Measurements from ENCODE around the gene RAPH1. TPM values are rescaled to one million over a fixed set of nuclear protein-coding genes. Genes with fewer than 3 reads are reported as not detected.

RAPH1 gene
- total RNA-seq, 1 experiment from 2014 or later: 7.0 TPM

DNA sequence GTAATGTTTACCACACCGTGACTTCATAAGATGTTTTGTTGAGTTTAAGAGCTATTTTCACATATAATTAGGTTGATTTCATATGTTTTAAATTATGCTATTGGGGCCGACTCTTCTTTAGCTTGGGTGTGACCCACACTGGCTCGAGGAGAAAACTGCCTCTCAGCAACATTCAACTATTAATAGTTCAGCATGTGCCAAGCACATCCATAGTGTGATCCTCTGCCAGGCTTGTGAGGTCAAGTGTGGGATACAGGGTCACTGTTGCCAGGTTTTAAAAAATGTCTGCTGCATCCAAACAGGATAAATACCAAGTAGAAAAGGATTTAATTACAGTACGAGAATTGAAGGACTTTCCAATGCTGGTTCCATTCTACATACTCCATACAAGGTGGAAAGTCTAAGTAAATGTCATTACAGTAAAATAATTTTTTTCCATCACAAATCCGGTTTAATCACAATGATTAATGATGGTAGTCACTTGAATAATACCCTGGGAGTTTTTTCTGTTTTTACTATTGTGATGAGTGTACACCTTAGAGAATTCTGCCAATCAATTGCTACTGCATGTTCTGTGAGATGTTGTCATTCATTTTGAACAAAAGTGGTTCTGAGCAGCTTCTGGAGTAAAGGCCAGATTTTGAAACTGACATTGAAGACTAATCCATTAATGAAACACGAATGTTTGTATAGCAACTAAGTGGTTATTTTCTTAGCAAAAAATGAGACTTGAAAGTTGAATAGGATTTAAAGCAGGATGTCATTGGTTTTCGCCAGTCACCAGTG is 122.4 kb downstream of the RAPH1 start:
- ChIA-PET POLR2A (ENCODE audit: unreplicated experiment) (no interaction called here), CTCF (no interaction called here)
- no peaks in the 10 kb centered on the region for H3K9me2 ChIP-seq (replicated peaks; ENCODE audit: low read length)
- no peaks in the 10 kb centered on the region for H3K79me2 ChIP-seq (ENCODE audit: low read length)
- H3K9ac ChIP-seq (ENCODE audit: low read length): no peak overlapping the region
- H3K27me3 ChIP-seq (ENCODE audit: low read length): no peaks in the 10 kb centered on the region
- ATAC-seq (peak; percentile 20; the same call in 1 of the 2 replicates), DNase-seq (no peak)
- no peaks in the 10 kb centered on the region for H3K9me3 ChIP-seq (ENCODE audit: low read length)
- intact Hi-C loops (cut with micrococcal nuclease): no loop called here
- no peaks in the 10 kb centered on the region for H4K20me1 ChIP-seq (ENCODE audit: low read length)
- peak overlapping the region; percentile 50 for H3K27ac ChIP-seq (ENCODE audit: low read length)
- no peaks in the 10 kb centered on the region for H3F3A ChIP-seq (ENCODE audit: low read length, unreplicated experiment)
- peaks cover 17% of the 10 kb centered on the region for H3K4me1 ChIP-seq (ENCODE audit: insufficient read depth, low read length)
- no peak for TF ChIP-seq EZH2phosphoT487 (IDR thresholded peaks at IDR 0.05; ENCODE audit: borderline replicate concordance, low read length)
- no peak for TF ChIP-seq EZH2 (IDR thresholded peaks at IDR 0.05; ENCODE audit: low read length, unreplicated experiment)
- TF ChIP-seq, protein P1, sequence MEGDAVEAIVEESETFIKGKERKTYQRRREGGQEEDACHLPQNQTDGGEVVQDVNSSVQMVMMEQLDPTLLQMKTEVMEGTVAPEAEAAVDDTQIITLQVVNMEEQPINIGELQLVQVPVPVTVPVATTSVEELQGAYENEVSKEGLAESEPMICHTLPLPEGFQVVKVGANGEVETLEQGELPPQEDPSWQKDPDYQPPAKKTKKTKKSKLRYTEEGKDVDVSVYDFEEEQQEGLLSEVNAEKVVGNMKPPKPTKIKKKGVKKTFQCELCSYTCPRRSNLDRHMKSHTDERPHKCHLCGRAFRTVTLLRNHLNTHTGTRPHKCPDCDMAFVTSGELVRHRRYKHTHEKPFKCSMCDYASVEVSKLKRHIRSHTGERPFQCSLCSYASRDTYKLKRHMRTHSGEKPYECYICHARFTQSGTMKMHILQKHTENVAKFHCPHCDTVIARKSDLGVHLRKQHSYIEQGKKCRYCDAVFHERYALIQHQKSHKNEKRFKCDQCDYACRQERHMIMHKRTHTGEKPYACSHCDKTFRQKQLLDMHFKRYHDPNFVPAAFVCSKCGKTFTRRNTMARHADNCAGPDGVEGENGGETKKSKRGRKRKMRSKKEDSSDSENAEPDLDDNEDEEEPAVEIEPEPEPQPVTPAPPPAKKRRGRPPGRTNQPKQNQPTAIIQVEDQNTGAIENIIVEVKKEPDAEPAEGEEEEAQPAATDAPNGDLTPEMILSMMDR (conservative IDR thresholded peaks at IDR 0.05; ENCODE audit: low read depth, low read length): no peak
- no TSS peak for BruUV-seq (replicated peaks)
- no peak overlapping the region for H3K4me2 ChIP-seq (ENCODE audit: low read length)
- peaks cover 25% of the 10 kb centered on the region for H3K36me3 ChIP-seq (ENCODE audit: low read depth, low read length)
- no peak overlapping the region for H2AFZ ChIP-seq (ENCODE audit: low read length)
- H3K4me3 ChIP-seq (ENCODE audit: low read length): no peak overlapping the region

DNA sequence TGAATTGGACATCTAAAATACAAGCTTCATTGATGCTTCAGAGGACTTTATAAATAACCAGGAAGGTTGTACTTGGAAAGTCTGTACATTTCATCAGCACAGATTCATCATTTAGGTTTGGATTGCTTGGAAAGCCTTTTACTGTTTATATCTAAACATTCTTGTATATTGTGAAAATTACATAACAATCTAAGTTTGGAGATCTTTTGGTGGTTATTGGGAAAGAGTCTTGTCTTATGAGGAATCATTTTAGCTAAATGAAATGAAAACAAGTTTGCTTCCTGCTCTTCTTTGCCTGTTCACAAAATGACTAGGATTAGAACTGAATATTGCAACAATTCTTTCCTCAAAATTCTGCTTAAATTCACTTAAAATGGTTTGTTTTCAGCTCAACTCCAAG is 127.6 kb downstream of the RAPH1 start:
- peaks cover 7% of the 10 kb centered on the region for H3F3A ChIP-seq (ENCODE audit: low read length, unreplicated experiment)
- H3K79me2 ChIP-seq (ENCODE audit: low read length): peaks cover 8% of the 10 kb centered on the region; the same call in 1 of the 2 replicates
- H3K27ac ChIP-seq (ENCODE audit: low read length): no peak overlapping the region
- H3K9me3 ChIP-seq (ENCODE audit: low read length): no peaks in the 10 kb centered on the region
- peaks cover 28% of the 10 kb centered on the region for H3K4me1 ChIP-seq (ENCODE audit: insufficient read depth, low read length)
- H3K4me3 ChIP-seq (ENCODE audit: low read length): no peak overlapping the region
- no peak overlapping the region for H2AFZ ChIP-seq (ENCODE audit: low read length)
- no peak for DNase-seq
- intact Hi-C loops (cut with micrococcal nuclease): no loop called here
- H3K9ac ChIP-seq (ENCODE audit: low read length): no peak overlapping the region
- no peaks in the 10 kb centered on the region for H4K20me1 ChIP-seq (ENCODE audit: low read length)
- H3K27me3 ChIP-seq (ENCODE audit: low read length): no peaks in the 10 kb centered on the region
- POLR2A ChIA-PET (ENCODE audit: unreplicated experiment): no interaction called here
- H3K36me3 ChIP-seq (ENCODE audit: low read depth, low read length): peaks cover 34% of the 10 kb centered on the region
- H3K4me2 ChIP-seq (ENCODE audit: low read length): no peak overlapping the region
- TF ChIP-seq, protein P1 (conservative IDR thresholded peaks at IDR 0.05; ENCODE audit: low read depth, low read length): no peak
- no TSS peak for BruUV-seq (replicated peaks)
- CTCF ChIA-PET: no interaction called here
- ATAC-seq: no peak
- no peaks in the 10 kb centered on the region for H3K9me2 ChIP-seq (replicated peaks; ENCODE audit: low read length)

DNA sequence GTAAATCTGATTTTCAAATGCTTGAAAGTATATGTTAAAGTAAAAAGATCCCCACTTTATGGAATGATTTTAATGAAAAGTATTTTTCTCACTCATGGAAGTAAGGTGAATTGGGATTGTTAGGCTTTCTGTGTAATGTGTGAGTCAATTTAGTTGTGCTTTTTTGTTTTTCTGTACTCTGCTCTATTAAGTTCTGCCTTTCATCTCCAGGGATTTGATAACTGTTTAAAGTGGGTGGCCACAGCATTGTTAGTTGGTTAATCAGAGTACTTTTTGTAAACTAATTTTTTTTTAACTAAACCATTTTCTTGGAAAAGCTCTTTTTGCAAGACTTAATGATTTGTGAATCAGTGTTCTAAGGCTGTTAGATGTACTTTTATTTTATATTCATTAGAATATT is 130.1 kb downstream of the RAPH1 start:
- no TSS peak for BruUV-seq (replicated peaks)
- Histone ChIP-seq H3K9ac (ENCODE audit: low read length) (no peak overlapping the region), H3K4me2 (ENCODE audit: low read length) (0 out of 2 replicates have a peak overlapping the region, but pooled peaks have one; percentile 2), H3K79me2 (ENCODE audit: low read length) (peaks cover 8% of the 10 kb centered on the region; the same call in 1 of the 2 replicates), H3K27me3 (ENCODE audit: low read length) (no peaks in the 10 kb centered on the region), H2AFZ (ENCODE audit: low read length) (no peak overlapping the region), H3K9me2 (replicated peaks; ENCODE audit: low read length) (no peaks in the 10 kb centered on the region), H3K36me3 (ENCODE audit: low read depth, low read length) (peaks cover 23% of the 10 kb centered on the region), H3K4me1 (ENCODE audit: insufficient read depth, low read length) (peaks cover 51% of the 10 kb centered on the region), H3K9me3 (ENCODE audit: low read length) (no peaks in the 10 kb centered on the region), H4K20me1 (ENCODE audit: low read length) (no peaks in the 10 kb centered on the region), H3K27ac (ENCODE audit: low read length) (peak overlapping the region; percentile 95), H3F3A (ENCODE audit: low read length, unreplicated experiment) (peaks cover 15% of the 10 kb centered on the region), H3K4me3 (ENCODE audit: low read length) (no peak overlapping the region)
- TF ChIP-seq EZH2 (IDR thresholded peaks at IDR 0.05; ENCODE audit: low read length, unreplicated experiment) (no peak), EZH2phosphoT487 (IDR thresholded peaks at IDR 0.05; ENCODE audit: borderline replicate concordance, low read length) (no peak)
- TF ChIP-seq, protein P1 (conservative IDR thresholded peaks at IDR 0.05; ENCODE audit: low read depth, low read length): no peak
- ChIA-PET POLR2A (ENCODE audit: unreplicated experiment) (no interaction called here), CTCF (no interaction called here)
- ATAC-seq (no peak), DNase-seq (no peak)
- intact Hi-C loops (cut with micrococcal nuclease): loop anchor here (5.0 kb wide), 2 partner anchors 53 to 78 kb away; partner anchors contain the start of gene ABI2
